ENCODE measurements around the gene KIF26B.

Gene KIF26B

GRCh38 chr1:245457562-245457961, 302.8 kb downstream of the KIF26B start:
- Histone ChIP-seq H3K36me3 (no peaks in the 10 kb centered on the region), H3K4me1 (peaks cover 19% of the 10 kb centered on the region), H3K9me3 (no peaks in the 10 kb centered on the region), H3K27me3 (no peaks in the 10 kb centered on the region), H3K4me3 (ENCODE audit: low read depth, low read length) (no peak overlapping the region)
- no peak for TF ChIP-seq CTCF (IDR thresholded peaks at IDR 0.05; ENCODE audit: low read depth, low read length)
- no peak for DNase-seq

- no peaks in the 10 kb centered on the region for H3K27me3 ChIP-seq
- H3K36me3 ChIP-seq = no peaks in the 10 kb centered on the region
- H3K4me1 ChIP-seq = peaks cover 19% of the 10 kb centered on the region
- no peak overlapping the region for H3K4me3 ChIP-seq (ENCODE audit: low read depth, low read length)
- no peaks in the 10 kb centered on the region for H3K9me3 ChIP-seq
- no peak for DNase-seq
- no peak for TF ChIP-seq CTCF (IDR thresholded peaks at IDR 0.05; ENCODE audit: low read depth, low read length)
These were observed 303.4 kb downstream of the KIF26B start for GRCh38 chr1:245458234-245458633.

- Histone ChIP-seq H3K4me1 (peaks cover 19% of the 10 kb centered on the region), H3K36me3 (no peaks in the 10 kb centered on the region), H3K9me3 (no peaks in the 10 kb centered on the region), H3K27me3 (no peaks in the 10 kb centered on the region), H3K4me3 (ENCODE audit: low read depth, low read length) (no peak overlapping the region)
- TF ChIP-seq CTCF (IDR thresholded peaks at IDR 0.05; ENCODE audit: low read depth, low read length) = no peak
- no peak for DNase-seq
These were observed 304.0 kb downstream of the KIF26B start for GRCh38 chr1:245458761-245459174.

- Histone ChIP-seq H3K27me3 (no peaks in the 10 kb centered on the region), H3K36me3 (no peaks in the 10 kb centered on the region), H3K4me1 (peaks cover 15% of the 10 kb centered on the region), H3K4me3 (ENCODE audit: low read depth, low read length) (no peak overlapping the region), H3K9me3 (no peaks in the 10 kb centered on the region)
- no peak for TF ChIP-seq CTCF (IDR thresholded peaks at IDR 0.05; ENCODE audit: low read depth, low read length)
- no peak for DNase-seq
These were observed 304.8 kb downstream of the KIF26B start for GRCh38 chr1:245459621-245460020.

GRCh38 chr1:245461681-245462080, 306.9 kb downstream of the KIF26B start:
- no peaks in the 10 kb centered on the region; the same call in 1 of the 2 replicates for H3K36me3 ChIP-seq
- no peak overlapping the region for H3K4me3 ChIP-seq (ENCODE audit: low read depth, low read length)
- no peaks in the 10 kb centered on the region for H3K27me3 ChIP-seq
- TF ChIP-seq CTCF (IDR thresholded peaks at IDR 0.05; ENCODE audit: low read depth, low read length) = no peak
- H3K4me1 ChIP-seq = peaks cover 13% of the 10 kb centered on the region
- no peaks in the 10 kb centered on the region for H3K9me3 ChIP-seq
- no peak for DNase-seq

- peaks cover 13% of the 10 kb centered on the region for H3K4me1 ChIP-seq
- no peaks in the 10 kb centered on the region for H3K9me3 ChIP-seq
- no peaks in the 10 kb centered on the region; the same call in 1 of the 2 replicates for H3K36me3 ChIP-seq
- H3K27me3 ChIP-seq = no peaks in the 10 kb centered on the region
- no peak for TF ChIP-seq CTCF (IDR thresholded peaks at IDR 0.05; ENCODE audit: low read depth, low read length)
- no peak for DNase-seq
- no peak overlapping the region for H3K4me3 ChIP-seq (ENCODE audit: low read depth, low read length)
These were observed 307.4 kb downstream of the KIF26B start for GRCh38 chr1:245462161-245462560.
